T-helper 1 cell (primary cell): ENCODE measurements around the gene TTC17.

Source experiments
- DNase-seq, 5 donors: peaks; one replicate each; pipeline ENCODE4 v3.0.0-alpha.2; 2012 to 2020

Gene TTC17

GRCh38 chr11:43542750-43543712 lies 184.3 kb downstream of the TTC17 start:
- DNase-seq, result no peak
